Activated CD4-positive, CD25-positive, alpha-beta regulatory T cell treated with anti-CD3 and anti-CD28 coated beads, Interleukin-2, amount 50 U/mL, for 72 hours (primary cell): ENCODE results near the gene PDIA2.
"Not testable (repeated sequence)": the region's sequence is repeated elsewhere in the genome, so short reads cannot be mapped to it uniquely, and the experiment has no call there.

Experiments
- DNase-seq: peaks from one replicate; pipeline ENCODE4 v3.0.0; 2021

The PDIA2 gene

GRCh38 chr16:283033-283805 is at the start of gene PDIA2:
Gene PDIA2, plus strand, starts transcription at chr16:283164. Its CDS starts 6 bp downstream, at chr16:283170.
- no peak for DNase-seq

DNA sequence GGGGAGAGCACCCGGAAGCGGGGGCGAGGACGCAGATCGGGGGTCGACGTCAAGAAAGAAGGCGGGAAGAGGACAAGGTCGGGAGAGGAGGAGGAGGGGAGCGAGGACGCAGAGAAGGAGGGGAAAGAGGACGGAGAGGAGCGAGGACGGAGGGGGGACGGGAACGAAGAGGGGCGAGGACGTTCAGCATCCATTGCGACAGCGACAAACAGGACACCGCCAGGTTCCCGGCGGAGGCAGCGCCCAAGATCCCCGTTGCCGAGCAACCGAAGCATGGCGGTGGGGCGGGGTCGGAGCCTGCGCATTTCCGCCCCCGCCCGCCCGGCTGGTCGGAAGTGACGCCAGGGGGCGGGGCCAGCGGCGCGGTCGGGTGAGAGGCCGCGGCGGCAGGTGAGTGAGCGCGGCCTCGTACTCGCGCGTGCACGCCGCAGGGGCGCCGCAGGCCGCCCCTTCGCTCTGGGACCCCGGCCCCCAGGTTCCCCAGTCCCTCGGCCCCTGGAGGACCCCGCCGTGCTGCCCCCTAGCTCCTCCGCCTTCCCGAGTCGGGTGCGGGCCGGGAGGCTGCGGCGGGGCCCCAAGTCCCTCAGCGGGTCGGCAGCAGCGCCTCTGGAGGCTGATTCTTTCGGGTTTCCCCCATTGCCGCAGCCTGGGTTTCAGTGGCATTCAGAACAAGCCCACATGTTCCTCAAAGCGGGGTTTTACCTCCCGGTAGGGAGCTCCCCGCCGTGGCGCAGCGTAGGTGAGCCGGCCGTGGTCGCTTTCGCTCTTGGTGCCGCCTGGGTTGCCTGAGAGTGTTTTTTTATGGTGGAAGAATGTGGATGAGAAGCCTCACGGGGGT is 48.3 kb upstream of the PDIA2 start, which contains the start of gene FAM234A:
Gene FAM234A, plus strand, starts transcription at position 354 of the 838 bp plus-strand sequence. CDS start 19,593 bp downstream, outside the sequence.
- peak; percentile 96 for DNase-seq

DNA sequence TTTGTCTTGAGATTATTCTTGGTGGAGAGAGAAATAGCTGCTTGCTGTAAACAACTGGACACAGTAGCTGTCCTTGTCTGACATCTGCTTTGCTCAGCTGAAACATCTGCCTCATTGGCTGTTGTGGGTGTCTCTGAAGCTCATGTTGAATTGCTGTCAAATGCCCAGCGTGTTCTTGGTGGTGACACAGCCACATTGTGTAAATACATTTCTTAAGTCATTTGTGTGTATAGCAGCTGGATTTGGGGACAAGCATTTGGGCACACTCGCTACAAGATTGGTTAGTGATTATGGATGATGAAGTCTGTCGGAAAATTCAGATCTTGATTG is 43.1 kb upstream of the PDIA2 start:
- no peak for DNase-seq

DNA sequence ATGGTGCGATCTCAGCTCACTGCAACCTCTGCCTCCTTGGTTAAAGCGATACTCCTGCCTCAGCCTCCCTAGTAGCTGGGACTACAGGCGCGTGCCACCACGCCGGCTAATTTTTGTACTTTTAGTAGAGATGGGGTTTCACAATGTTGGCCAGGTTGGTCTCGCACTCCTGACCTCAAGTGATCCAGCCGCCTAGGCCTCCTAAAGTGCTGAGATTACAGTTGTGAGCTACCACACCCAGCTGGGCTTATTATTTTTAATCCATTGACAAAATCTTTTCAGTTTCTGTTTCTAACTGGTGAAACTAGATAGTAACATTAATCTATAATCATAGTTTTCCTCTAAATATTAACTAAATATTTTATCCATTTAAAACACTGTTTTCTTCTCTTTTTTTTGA is 42.4 kb upstream of the PDIA2 start:
- no peak for DNase-seq

- no peak for DNase-seq
These were observed 40.7 kb upstream of the PDIA2 start for GRCh38 chr16:242281-242680.

DNA sequence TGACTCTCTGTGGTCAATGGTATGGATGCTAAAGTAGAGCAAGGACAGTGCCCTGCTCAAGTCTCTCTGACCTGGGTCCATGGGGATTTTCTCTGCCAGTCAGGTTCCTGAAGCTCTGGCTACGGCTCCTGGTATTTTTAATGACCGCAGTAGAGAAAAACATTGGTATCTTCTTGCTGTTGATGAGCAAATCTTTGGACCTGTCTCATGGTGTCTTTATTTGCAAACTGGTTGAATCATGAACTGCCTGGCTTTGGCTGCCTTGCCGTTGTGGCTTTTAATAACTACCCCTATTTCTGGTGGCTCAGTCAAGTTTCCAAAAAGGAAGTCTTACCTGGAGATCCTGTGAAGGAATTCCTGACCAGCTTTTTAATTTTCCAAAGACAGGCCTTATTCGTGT is 39.6 kb upstream of the PDIA2 start:
- DNase-seq, result no peak

- no peak for DNase-seq
These were observed 37.9 kb upstream of the PDIA2 start for GRCh38 chr16:245105-245504.

DNA sequence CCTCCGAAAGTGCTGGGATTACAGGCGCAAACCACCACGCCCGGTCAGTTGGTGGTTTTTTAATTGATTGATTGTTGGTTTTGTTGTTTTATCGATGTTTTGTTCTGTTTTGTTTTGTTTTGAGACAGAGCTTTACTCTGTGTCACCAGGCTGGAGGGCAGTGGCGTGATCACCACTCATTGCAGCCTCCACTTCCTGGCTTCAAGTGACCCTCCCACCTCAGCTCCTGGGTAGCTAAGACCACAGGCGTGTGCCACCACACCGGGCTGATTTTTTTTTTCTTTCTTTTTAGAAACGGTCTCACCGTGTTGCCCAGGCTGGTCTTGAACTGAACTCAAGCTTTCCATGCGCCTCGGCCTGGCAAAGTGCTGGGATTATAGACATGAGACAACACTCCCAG is 35.9 kb upstream of the PDIA2 start:
- no peak for DNase-seq

- no peak for DNase-seq
These were observed 33.5 kb upstream of the PDIA2 start for GRCh38 chr16:249431-249830.

DNA sequence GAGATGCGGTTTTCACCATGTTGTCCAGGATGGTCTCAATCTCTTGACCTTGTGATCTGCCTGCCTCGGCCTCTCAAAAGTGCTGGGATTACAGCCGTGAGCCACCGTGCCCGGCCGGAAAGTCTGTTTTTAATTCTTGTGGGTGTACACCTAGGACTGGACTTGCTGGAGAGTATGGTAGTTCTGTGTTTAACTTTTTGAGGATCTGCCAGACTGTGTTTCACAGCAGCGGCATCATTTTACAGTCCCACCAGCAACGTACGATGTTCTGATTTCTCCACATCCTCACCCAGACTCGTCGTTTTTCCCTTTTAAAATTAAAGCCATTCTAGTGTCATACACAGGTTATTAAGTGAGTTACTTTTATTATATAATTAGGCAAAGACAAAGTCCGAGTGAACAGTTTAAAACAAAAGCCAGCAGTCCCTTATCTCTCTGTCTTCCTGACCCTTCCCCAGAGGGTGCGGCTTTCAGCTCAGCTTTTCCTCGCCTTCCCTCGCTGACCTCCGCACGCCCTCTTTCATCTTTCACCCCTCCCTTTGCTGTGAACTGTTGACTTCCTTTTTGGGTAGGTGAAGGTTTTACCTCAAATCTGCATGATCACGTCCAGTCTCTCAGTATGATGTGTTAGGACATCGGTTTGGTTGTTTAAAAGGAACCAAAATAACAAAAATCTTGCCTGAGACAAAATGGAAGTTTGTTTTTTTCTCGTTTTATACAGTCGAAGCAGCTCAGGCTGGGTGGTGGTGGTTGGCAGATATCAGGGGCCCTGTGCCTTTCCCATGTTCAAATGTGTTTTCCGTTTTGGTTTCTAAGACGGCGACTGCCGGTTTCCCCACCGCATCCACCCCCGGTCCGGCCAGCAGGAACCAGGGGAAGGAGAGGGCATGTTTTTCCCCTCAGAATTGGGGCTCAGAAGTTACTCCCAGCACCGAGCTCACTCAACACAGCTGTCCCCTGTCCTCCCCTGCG is 30.3 kb upstream of the PDIA2 start:
- DNase-seq, result no peak

GRCh38 chr16:253833-254232 is 29.1 kb upstream of the PDIA2 start:
- DNase-seq, result no peak

- DNase-seq, result no peak
These were observed 28.5 kb upstream of the PDIA2 start for GRCh38 chr16:254461-254860.

- DNase-seq, result no peak
These were observed 27.8 kb upstream of the PDIA2 start for GRCh38 chr16:255183-255582.

DNA sequence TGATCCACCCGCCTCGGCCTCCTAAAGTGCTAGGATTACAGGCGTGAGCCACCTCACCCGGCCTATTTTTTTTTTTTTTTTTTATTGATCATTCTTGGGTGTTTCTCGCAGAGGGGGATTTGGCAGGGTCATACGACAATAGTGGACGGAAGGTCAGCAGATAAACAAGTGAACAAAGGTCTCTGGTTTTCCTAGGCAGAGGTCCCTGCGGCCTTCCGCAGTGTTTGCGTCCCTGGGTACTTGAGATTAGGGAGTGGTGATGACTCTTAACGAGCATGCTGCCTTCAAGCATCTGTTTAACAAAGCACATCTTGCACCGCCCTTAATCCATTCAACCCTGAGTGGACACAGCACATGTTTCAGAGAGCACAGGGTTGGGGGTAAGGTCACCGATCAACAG is 24.9 kb upstream of the PDIA2 start:
- not testable (repeated sequence) for DNase-seq

DNA sequence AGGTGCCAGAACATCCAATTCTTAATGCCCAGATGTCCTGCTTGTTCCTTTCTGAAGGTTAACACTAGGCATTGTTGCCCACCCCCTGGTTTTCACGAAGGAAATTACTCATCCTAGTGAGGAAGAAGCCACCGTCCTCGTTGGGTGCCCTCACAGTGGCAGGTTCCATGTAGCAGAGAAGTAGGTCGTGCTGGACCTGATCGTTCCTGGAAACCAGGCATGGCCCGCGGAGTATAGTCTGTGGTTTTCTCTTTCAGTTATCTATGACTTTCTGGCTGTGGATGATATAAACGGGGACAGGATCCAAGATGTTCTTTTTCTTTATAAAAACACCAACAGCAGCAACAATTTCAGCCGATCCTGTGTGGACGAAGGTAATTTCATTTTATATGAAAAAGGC is 23.7 kb upstream of the PDIA2 start:
- no peak for DNase-seq

GRCh38 chr16:259814-260253 is 23.1 kb upstream of the PDIA2 start:
- DNase-seq, result no peak

DNA sequence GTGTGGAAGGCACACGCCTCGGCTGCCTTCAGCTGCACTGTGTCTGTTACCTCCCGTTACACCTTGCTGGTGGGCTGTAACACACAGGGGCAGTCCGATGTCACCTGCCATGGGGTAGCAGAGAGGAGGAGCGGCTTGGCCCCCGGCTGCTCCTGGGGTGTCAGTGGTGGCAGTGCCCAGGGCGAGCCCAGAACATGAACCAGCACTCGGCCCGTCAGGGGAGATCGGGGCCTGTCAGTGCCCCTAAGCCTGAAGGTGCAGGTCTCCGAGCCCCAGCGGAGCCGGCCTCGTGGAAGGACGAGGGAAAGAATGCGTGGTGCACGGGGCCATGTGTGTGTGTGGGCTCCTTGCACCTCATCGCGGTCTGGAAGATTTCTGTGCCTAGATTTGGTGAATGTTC is 22.6 kb upstream of the PDIA2 start:
- DNase-seq, result no peak

- DNase-seq, result no peak
These were observed 21.8 kb upstream of the PDIA2 start for GRCh38 chr16:261031-261691.

DNA sequence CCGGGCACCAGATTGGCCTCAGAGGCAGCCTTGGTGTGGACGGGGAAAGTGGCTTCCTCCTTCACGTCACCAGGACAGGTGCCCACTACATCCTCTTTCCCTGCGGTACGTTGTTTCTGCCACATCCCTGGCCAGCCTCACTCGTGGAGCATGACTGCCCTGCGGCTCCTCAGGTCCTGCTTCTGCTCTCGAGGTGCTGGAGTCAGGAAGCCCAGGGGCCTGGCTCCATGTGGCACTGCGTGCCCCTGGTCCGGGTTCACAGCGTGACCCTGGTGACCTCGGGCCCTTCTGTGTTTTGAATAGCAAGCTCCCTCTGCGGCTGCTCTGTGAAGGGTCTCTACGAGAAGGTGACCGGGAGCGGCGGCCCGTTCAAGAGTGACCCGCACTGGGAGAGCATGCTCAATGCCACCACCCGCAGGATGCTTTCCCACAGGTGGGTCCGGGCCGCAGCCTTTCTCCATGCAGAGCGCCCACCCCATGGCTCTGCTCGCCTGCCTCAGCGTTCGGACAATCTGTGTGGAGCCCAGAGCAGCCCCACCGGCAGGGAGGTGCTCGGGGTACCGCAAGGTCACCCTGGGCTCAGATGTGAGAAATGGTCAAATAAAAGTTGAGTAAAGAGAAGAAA is 20.7 kb upstream of the PDIA2 start:
- no peak for DNase-seq

DNA sequence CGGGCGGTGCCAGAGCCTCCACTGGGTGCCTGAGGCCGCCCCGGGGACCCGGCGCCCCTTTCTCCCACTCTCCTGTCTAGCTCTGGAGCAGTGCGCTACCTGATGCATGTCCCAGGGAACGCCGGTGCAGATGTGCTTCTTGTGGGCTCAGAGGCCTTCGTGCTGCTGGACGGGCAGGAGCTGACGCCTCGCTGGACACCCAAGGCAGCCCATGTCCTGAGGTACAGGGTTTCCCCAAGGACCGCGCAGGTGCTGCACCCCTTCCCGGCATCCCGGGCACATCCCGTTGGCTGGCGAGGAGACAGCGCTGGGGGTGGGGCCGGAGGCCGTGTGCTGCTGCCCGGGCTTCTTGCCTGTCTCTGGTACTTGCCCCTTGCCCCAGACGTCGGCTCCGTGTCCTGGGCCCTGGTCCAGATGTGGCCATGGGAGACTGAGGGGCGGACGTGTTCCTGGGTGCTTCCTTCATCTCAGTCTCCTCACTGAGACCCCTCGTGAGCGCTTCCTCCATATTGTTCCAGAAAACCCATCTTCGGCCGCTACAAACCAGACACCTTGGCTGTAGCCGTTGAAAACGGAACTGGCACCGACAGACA is 19.7 kb upstream of the PDIA2 start:
- DNase-seq, result no peak

DNA sequence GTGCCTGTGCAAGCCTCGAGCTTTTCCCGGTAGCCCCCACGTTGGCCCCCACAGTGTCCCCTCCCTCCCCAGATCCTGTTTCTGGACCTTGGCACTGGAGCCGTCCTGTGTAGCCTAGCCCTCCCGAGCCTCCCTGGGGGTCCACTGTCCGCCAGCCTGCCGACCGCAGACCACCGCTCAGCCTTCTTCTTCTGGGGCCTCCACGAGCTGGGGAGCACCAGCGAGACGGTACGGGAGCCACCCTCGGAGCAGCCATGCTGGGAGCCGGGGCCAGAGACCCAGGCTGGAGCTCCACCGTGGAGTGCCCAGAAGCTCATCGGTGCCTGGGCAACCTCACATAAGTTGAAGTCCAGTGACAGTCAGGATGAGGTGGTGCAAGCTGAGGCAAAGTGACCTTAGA is 19.0 kb upstream of the PDIA2 start:
- no peak for DNase-seq
